SK-N-SH (cell line): Measurements from ENCODE around the gene C11orf68.

Experiments
- EP300 ChIP-seq, 2 experiments: IDR thresholded peaks; 2 replicates each; pipeline versions ENCODE4 v1.4.0 to v1.6.1; 2012; ENCODE audit warnings: borderline replicate concordance in 1 of 2, low read depth in 1 of 2, low read length in 1 of 2
- GABPA ChIP-seq: IDR thresholded peaks from 2 replicates; pipeline ENCODE4 v1.4.0; 2012; ENCODE audit warnings: low read depth, mild to moderate bottlenecking
- TF ChIP-seq, protein P1 (sequence below): IDR thresholded peaks from 2 replicates; pipeline ENCODE4 v1.4.0; 2012; ENCODE audit warnings: low read depth, borderline replicate concordance
- TF ChIP-seq, protein P2 (sequence below): fragments of 200-600 bp; sonication (generic); IDR thresholded peaks from 2 replicates; pipeline ENCODE4 v1.6.1; 2017; ENCODE audit warnings: antibody characterized with exemption, mild to moderate bottlenecking, moderate library complexity
- TF ChIP-seq, protein P3 (sequence below): fragments of 150-350 bp; IDR thresholded peaks from 2 replicates; pipeline ENCODE4 v1.6.1; 2017; ENCODE audit warnings: antibody characterized with exemption, low read length, low read depth, borderline replicate concordance
- TF ChIP-seq, protein P4 (sequence below): fragments of 150-350 bp; IDR thresholded peaks from 2 replicates; pipeline ENCODE4 v1.6.1; 2016; ENCODE audit warnings: mild to moderate bottlenecking, low read depth, low read length

DNA sequence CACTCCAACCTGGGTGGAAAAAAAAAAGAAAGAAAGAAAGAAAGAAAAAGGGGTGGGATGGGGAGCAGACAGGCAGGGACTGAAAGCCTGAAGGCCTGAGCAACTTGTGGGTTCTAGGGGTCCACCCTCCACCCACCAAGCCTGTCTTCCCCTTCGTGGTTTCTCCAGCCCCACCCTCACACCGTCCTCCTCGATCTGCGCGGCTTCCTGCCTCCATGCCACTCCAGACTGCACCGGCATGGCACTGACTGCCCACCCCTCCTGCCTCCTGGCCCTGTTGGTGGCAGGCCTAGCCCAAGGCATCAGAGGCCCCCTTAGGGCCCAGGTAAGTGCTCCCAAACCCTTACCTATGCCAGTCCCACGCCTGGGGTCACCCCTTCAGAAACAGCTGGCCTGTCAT, 39.2 kb downstream of the C11orf68 start, which contains the start of gene CTSW:
- TF ChIP-seq GABPA (no peak), EP300 (IDR thresholded peaks at IDR 0.05; ENCODE audit: borderline replicate concordance in 1 of 2, low read depth in 1 of 2, low read length in 1 of 2) (no peak)
- TF ChIP-seq, protein P1, sequence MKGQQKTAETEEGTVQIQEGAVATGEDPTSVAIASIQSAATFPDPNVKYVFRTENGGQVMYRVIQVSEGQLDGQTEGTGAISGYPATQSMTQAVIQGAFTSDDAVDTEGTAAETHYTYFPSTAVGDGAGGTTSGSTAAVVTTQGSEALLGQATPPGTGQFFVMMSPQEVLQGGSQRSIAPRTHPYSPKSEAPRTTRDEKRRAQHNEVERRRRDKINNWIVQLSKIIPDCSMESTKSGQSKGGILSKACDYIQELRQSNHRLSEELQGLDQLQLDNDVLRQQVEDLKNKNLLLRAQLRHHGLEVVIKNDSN = no peak
- TF ChIP-seq, protein P2, sequence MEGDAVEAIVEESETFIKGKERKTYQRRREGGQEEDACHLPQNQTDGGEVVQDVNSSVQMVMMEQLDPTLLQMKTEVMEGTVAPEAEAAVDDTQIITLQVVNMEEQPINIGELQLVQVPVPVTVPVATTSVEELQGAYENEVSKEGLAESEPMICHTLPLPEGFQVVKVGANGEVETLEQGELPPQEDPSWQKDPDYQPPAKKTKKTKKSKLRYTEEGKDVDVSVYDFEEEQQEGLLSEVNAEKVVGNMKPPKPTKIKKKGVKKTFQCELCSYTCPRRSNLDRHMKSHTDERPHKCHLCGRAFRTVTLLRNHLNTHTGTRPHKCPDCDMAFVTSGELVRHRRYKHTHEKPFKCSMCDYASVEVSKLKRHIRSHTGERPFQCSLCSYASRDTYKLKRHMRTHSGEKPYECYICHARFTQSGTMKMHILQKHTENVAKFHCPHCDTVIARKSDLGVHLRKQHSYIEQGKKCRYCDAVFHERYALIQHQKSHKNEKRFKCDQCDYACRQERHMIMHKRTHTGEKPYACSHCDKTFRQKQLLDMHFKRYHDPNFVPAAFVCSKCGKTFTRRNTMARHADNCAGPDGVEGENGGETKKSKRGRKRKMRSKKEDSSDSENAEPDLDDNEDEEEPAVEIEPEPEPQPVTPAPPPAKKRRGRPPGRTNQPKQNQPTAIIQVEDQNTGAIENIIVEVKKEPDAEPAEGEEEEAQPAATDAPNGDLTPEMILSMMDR = no peak
- TF ChIP-seq, protein P3, sequence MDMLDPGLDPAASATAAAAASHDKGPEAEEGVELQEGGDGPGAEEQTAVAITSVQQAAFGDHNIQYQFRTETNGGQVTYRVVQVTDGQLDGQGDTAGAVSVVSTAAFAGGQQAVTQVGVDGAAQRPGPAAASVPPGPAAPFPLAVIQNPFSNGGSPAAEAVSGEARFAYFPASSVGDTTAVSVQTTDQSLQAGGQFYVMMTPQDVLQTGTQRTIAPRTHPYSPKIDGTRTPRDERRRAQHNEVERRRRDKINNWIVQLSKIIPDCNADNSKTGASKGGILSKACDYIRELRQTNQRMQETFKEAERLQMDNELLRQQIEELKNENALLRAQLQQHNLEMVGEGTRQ = no peak
- TF ChIP-seq, protein P4, sequence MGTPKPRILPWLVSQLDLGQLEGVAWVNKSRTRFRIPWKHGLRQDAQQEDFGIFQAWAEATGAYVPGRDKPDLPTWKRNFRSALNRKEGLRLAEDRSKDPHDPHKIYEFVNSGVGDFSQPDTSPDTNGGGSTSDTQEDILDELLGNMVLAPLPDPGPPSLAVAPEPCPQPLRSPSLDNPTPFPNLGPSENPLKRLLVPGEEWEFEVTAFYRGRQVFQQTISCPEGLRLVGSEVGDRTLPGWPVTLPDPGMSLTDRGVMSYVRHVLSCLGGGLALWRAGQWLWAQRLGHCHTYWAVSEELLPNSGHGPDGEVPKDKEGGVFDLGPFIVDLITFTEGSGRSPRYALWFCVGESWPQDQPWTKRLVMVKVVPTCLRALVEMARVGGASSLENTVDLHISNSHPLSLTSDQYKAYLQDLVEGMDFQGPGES = no peak
